Testis (tissue), 2 donors: ENCODE results near the gene CD58.

ENCODE experiments used
- CTCF ChIP-seq, 3 experiments: fragments of 450-650 bp in 2 of 3; fragments of 200-600 bp in 1 of 3; sonication (generic) in 1 of 3; IDR thresholded peaks; one replicate each; pipeline ENCODE4 v1.5.1; 2016 to 2019; ENCODE audit warnings: antibody characterized with exemption in 3 of 3, mild to moderate bottlenecking in 2 of 3, moderate library complexity in 1 of 3
- POLR2A ChIP-seq: fragments of 450-650 bp; IDR thresholded peaks from one replicate; pipeline ENCODE4 v1.6.1; 2017; ENCODE audit warnings: antibody characterized with exemption, mild to moderate bottlenecking, moderate library complexity

GRCh38 chr1:116501870-116502244 lies 69.0 kb downstream of the CD58 start:
- TF ChIP-seq CTCF (IDR thresholded peaks at IDR 0.05): no peak
- TF ChIP-seq POLR2A: no peak
